ENCODE results near the gene TRIM26.
"Not testable (repeated sequence)": the region's sequence is repeated elsewhere in the genome, so short reads cannot be mapped to it uniquely, and the experiment has no call there.

TRIM26 gene

DNA sequence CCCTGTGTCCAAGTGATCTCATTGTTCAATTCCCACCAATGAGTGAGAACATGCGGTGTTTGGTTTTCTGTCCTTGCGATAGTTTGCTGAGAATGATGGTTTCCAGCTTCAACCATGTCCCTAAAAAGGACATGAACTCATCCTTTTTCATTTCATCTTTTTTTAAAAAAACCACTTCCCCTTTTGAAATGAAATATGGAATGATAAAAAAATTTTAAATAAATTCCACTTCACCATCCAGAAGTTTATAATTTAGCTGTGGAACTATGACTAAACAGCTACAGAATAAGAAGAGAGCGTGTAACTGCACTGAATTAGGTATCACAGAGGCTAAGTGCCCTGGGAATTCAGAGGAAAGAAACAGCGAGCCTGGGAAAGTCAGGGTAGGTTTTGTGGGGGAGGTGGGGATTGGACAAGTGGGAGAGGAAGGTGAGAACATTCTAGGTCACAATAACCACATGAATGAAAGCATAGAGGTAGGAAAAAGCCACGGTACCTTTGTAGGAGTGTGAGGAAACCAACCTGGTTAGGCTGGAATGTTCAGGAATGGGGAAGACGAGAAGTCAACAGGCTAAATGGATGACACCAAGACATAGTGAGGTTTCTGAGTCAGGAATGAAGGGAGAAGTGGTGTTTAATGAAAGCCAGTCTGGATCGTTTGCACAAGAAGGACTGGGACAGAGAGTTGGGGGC is 63.2 kb downstream of the TRIM26 start:
- no peak for DNase-seq (ENCODE audit: extremely low read depth, low read depth)
- TF ChIP-seq, protein P1, sequence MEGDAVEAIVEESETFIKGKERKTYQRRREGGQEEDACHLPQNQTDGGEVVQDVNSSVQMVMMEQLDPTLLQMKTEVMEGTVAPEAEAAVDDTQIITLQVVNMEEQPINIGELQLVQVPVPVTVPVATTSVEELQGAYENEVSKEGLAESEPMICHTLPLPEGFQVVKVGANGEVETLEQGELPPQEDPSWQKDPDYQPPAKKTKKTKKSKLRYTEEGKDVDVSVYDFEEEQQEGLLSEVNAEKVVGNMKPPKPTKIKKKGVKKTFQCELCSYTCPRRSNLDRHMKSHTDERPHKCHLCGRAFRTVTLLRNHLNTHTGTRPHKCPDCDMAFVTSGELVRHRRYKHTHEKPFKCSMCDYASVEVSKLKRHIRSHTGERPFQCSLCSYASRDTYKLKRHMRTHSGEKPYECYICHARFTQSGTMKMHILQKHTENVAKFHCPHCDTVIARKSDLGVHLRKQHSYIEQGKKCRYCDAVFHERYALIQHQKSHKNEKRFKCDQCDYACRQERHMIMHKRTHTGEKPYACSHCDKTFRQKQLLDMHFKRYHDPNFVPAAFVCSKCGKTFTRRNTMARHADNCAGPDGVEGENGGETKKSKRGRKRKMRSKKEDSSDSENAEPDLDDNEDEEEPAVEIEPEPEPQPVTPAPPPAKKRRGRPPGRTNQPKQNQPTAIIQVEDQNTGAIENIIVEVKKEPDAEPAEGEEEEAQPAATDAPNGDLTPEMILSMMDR (IDR thresholded peaks at IDR 0.05; ENCODE audit: low read depth, low read length) = no peak

DNA sequence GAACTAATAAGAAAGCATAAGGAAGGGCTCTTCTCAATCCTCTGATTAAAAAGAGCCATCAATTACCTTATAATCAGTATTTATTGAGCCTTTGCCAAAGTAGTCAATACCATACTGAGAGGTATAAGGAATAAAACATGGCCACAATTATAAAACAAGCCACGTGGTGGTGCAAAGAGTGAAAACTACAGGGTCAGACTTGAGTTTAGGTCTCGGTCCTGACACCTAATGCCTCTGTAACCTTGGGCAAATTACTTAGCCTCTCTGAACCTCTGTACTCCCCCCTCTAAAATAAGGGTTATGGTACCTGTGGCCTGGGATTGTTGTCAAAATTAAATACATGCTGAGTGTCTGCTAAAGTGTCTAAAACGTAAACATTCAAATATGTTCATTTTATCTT is 64.0 kb downstream of the TRIM26 start:
- no peak for DNase-seq (ENCODE audit: extremely low read depth, low read depth)

DNA sequence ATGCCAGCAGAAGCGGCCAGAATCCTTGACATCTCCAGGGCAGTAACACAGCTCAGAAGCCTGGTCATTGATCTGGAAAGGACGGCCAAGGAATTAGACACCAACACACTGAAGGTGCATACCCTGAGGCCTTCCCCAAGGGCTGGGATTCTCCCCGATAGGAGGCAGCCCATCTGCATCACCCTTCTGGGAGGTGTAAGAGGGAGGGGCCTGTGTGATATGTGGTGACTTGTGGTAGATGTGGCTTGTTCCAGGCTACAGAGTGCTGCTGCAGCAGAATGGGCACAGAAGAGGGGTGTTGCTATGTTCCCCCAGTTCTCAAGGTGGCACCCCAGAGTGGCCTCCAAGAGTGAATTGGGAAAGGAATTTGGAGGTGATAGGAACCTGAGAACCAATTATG is 66.1 kb downstream of the TRIM26 start:
- TF ChIP-seq, protein P1 (IDR thresholded peaks at IDR 0.05; ENCODE audit: low read depth, low read length) = no peak
- no peak for DNase-seq (ENCODE audit: extremely low read depth, low read depth)

More for the DNA sequence above, 64.0 kb downstream of the TRIM26 start:
- TF ChIP-seq, protein P1 (IDR thresholded peaks at IDR 0.05; ENCODE audit: low read depth, low read length) = no peak

DNA sequence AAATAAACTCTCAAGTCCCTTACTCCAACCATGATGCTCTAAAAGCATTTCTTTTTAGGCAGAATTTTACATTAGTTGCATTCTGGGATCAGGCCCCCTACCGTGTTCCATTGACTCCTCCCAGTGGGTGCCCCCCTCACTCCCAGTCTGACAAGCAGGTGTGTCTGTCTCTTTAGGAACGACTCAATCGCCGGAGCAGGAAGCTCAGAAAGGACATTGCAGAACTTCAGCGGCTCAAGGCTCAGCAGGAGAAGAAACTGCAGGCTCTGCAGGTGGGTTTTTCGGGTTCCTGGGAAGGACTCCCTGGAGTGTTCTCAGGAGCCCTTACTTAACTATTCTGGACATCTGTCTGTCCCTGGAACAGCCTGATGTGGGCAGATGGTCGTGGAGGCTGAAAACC is 67.4 kb downstream of the TRIM26 start:
- TF ChIP-seq, protein P1 (IDR thresholded peaks at IDR 0.05; ENCODE audit: low read depth, low read length) = no peak
- no peak for DNase-seq (ENCODE audit: extremely low read depth, low read depth)

DNA sequence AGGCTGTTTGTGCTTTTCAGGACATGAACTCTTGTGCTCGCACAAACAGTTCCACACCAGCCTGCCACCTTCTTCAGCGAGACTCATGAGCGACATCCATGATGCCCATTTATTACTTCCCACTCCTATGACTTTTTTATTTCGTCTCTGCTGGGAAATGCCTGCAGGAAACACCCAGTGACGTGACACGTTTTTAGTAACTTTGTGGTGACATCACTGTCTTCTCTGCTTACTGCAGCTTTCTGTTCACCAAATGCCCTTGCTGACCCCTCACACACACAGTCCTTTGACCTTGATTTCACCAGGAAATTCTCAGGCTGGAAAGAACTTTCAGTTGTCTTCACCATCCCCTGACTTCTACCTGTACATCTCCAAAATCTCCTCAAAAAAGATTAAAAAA is 68.4 kb downstream of the TRIM26 start:
- TF ChIP-seq, protein P1 (IDR thresholded peaks at IDR 0.05; ENCODE audit: low read depth, low read length) = no peak
- DNase-seq (ENCODE audit: extremely low read depth, low read depth) = no peak

DNA sequence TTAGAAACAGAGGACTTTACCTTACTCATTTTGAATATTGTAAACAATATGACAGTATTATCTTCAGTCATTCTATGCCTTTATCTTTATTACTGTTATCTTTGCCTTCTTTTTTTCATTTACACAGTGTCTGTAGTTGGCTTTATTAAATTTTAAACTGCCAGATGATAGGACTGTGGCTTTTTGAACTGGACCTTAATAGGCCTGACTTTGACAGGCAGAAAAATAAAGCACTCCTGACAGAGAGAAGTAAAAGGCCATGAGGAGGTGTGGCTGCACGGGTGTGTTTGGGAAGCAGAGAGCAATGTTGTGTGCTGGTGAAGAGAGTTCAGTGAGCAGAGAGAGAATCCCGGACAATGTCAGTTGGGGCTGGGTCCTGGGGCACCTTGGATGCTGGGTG is 69.4 kb downstream of the TRIM26 start:
- TF ChIP-seq, protein P1 (IDR thresholded peaks at IDR 0.05; ENCODE audit: low read depth, low read length) = no peak
- no peak for DNase-seq (ENCODE audit: extremely low read depth, low read depth)

DNA sequence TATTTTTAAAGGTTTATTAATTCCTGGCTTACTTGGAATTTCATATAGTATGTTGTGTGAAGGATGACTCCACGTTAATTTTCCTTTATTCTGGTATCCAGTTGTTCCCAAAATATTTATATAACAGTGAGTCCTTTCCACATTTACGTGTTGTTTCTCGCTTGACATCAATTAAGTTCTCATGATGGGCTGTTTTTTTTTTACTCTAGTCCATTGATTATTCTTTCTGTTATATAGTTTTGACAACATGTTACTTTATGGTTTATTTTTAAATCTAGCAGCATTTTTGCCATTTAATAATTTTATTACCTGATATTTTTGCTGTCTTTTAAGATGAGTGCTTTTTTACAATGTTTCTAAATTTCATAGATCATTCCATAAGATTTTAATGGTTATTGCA is 70.5 kb downstream of the TRIM26 start:
- TF ChIP-seq, protein P1 (IDR thresholded peaks at IDR 0.05; ENCODE audit: low read depth, low read length) = no peak
- no peak for DNase-seq (ENCODE audit: extremely low read depth, low read depth)

DNA sequence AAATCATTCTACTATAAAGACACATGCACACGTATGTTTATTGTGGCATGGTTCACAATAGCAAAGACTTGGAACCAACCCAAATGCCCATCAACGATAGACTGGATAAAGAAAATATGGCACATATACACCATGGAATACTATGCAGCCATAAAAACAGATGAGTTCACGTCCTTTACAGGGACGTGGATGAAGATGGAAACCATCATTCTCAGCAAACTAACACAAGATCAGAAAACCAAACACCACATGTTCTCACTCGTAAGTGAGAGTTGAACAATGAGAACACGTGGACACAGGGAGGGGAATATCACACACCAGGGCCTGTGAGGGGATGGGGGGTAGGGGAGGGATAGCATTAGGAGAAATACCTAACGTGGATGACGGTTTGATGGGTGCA is 73.0 kb downstream of the TRIM26 start:
- not testable (repeated sequence) for DNase-seq (ENCODE audit: extremely low read depth, low read depth)

Measured in AG09319 (cell line).